Stimulated activated CD4-positive, alpha-beta T cell treated with anti-CD3 and anti-CD28 coated beads, TNF-alpha, amount 100 ng/mL, for 4 hours (primary cell): ENCODE data around the gene EPOP.
A peak's percentile ranks its signal among the peaks of the same experiment; 100 is the strongest.

Experiments used
- DNase-seq, 3 experiments: peaks; one replicate each; pipeline ENCODE4 v3.0.0-alpha.2; 2020; ENCODE audit warnings: low read depth in 3 of 3

EPOP gene

DNA sequence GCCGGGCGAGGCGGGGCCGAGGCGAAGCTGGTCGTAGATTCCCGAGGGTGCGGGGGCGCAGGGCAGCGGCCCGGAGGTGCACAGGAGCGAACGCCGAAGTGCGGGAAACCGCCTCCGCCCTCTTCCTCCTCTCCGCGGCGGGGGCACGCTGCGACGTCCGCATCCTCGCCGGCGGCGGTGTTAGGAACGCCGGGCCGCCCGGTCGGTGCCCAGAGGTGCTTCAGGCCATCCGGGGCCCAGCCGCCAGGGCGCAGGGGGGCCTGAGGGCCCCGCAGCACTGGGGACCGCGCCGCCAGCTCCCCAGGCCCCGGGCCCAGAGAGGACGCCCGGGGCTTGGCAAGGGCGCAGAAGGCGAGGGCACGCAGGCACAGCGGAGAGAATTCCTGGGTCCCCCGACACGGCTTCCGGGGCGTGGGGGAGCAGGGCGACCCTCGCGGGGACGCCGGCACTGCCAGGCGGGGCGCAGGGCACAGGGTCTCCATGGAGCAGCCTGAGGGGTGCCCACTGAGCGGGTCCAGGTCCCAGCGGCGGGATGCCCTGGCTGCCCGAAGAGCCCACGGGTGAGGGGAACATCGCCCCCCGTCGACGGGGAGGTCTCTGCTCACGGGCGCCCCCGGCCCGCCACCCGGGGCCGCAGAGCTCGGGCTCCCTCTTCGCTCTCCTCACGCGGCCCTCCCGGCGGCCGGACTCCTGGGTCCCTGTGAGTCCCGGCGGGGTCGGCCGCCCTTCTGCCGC lies 576 bp downstream of the EPOP start:
- peak in 2 of 3 experiments; percentile 27 to 41 for DNase-seq

- no peak for DNase-seq
Measured at GRCh38 chr17:38673707-38674013, 1.1 kb downstream of the EPOP start.

DNA sequence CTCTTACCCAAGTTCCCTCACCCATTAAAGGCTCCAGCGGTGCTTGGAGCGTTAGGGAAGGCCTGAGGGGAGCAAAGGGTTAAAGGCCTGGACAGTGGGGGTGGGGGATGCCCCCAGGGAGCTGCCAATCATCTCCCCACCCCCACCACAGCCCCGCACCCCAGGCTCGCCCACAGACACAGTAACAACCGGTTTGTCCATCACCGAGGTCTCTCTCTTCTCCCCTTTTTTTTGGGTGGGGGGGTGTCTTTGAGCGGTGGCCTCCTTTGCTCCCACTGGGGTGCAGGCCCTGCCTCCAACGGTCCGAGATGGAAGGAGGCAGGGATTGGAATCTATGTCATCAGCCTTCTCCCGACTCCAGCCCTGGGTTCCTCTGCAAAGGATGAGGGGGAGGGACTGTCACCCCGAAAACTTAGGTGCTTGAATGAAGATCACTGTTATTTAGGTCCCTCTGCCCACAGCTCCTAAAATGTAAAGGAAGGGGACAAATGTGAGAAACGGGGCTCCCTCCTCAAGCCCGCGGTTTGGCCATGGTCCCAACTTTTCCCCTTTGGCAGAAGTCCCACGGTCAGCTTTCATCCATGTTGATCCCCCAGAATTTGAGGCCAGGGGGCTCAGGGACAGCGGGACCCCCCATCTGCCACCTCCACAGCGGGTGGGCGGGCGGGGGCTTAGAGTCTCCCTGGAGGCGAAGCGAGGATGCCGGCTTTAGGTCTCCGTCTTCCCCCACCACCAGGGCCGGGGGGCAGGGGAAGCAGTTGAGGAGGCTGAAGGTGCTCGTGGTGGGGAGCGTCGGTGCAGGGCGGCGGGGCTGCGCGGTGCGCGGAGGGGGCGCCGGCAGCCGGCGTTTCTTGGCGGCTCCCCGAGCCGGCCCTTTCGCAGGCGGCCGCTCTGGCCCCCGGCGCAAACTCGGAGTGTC lies 1.7 kb downstream of the EPOP start:
- no peak for DNase-seq

DNA sequence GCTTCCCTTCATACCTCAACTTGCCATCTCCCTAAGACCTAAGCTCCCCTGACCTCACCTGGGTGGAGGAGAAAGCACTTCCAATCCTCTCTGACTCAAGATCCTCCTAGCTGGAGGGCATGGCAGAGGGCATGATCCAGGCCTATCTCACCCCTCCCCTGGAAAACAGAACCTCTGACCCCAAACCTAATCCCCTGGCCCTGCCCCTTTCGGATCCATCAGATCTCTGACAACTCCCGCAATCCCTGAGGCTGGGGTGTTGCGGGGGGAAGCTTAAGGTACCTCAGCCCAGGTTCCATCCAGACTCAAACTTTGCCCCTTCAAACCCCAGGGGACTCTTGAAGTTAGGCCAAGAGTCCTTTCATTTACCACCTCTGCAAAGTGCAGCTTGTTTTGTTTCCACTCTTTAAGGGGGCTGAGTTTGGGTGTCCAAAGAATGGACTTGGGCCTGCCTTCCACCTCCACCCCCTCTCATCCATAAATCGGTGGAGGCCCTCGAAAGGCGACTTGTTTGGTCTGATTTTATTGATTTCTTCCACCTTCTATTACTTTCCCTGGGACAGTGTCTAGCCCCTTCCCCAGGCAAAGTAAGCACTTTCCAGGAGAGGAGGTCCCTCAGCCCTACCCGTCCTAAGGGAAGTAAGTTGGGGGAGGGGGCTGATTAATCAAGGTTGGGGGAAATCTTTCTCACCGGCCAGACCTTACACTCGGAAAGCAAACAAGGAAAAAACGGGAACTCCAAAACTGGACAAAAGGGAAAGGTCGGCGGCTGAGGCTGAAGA lies 2.6 kb downstream of the EPOP start:
- no peak for DNase-seq

DNA sequence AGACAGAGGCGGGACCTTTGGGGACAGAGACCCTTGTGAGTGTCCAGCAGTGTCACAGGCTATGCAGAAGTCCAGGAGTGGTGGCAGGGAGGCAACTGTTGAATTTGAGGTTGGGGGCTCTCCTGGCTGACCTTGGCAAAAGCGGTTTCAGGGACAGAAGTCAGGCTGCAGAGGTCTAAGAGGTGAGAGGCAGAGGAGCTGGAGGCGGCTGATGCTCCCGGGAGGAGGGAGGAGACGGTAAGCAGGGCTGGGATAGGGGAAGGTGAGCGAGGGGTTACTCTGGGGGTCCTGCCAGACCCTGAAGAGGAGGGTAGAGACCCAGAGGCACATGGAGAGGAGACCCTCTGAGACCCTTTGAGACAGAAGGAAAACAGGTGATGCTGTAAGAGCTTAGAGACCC lies 5.2 kb downstream of the EPOP start:
- DNase-seq = no peak

- no peak for DNase-seq
Measured at GRCh38 chr17:38667787-38668122, 7.0 kb downstream of the EPOP start.

- DNase-seq = peak in 1 of 3 experiments; percentile 30
Measured at GRCh38 chr17:38667099-38667786, 7.5 kb downstream of the EPOP start.

DNA sequence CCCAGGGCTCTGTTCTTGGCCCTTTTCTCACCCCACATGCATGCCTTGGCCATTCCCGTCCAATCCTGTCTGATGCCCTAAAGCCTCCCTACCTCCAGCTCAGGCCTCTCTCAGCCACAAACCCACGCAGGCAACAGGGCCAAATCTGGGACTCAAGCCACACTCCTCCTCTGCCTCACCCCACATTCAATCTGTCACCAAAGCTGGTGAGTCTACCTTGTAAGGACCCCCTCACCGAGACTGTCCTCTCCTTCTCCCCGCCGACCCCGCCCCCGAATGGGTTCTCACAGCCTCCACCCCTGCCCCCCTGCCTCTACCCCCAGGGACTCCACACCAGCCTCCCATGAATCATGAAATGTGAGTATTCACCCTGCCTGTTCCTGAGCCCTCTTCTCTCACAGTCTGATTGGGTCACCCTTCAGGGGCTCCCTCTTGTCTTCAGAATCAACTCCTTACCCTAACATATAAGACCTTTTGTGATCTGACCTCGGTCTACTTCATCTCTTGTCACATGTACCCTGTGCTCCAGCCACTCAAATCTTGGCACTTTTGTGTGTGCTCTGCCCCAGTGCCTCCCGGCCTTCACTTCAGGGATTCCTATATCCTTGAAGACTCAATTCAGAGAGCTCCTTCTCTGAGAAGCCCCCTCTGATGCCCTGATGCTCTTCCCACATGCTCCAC lies 10.7 kb downstream of the EPOP start:
- no peak for DNase-seq

GRCh38 chr17:38663125-38663751 lies 11.5 kb downstream of the EPOP start:
- DNase-seq = no peak

DNA sequence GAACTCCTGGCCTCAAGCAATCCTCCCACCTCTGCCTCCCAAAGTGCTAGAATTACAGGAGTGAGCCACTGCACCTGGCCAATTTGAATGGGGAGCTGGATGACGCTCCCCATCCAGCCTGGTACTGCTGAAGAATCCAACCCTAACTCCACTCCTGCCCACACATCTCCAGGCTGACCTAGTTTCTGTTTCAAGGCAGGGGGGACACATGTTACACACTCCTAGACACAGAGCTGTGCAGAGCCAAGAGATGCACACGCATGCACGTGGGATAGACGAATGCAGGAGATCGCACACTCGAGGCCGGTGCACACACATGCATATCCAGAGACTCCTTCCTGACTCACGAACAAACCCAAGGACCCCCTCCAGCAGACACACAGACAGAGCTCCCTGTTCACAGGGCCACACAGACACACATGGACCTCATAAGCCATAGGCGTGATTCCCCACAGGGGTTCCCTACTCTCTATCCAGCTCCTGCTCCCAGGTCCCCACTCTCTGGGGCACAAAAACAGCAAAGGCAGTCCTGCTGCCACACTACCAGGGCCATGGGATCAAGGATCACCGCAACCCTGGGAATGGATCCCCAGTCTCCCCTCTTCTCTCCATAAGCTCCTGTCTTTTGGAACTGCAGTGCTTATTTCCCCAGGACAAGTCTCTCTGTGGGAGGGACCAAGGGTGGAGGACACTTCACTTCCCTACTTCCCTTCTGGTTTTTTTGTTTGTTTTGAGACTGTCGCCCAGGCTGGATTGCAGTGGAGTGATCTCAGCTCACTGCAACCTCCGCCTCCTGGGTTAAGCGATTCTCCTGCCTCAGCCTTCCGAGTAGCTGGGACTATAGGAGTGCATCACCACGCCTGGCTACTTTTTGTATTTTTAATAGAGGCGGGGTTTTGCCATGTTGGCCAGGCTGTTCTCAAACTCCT lies 14.4 kb downstream of the EPOP start:
- no peak for DNase-seq

GRCh38 chr17:38659415-38659814 lies 15.3 kb downstream of the EPOP start:
- DNase-seq = no peak

DNA sequence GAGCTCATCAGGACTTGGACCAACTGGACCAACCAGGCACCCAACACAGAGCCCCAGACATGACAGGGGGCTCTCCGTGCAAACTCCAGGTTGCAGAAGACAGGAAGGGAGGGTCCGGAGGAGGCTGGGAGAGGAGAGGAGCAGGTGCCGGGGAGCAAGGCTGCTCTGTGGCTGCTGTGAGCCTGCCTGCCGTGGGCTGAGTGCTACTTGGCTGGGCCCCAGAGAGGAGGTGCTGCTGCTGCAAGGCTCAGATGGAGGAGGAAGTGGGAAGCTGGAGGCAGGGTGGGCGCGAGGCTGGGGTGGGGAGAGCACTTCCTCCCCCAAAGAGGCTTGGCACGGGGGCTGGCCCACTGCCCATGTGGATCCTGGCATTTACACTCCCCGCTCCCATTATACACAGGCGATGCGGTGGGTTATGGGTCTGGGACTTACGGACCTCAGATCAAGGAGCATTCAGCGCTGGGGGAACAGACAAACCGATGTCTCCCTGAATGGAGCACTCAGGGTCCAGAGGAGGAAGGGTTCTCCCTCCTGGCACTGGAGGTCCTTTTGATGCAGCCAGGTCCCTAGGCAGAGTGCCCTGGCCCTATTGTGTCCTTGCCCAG lies 15.9 kb downstream of the EPOP start:
- DNase-seq = no peak

GRCh38 chr17:38657824-38658740 lies 16.7 kb downstream of the EPOP start:
- no peak for DNase-seq

DNA sequence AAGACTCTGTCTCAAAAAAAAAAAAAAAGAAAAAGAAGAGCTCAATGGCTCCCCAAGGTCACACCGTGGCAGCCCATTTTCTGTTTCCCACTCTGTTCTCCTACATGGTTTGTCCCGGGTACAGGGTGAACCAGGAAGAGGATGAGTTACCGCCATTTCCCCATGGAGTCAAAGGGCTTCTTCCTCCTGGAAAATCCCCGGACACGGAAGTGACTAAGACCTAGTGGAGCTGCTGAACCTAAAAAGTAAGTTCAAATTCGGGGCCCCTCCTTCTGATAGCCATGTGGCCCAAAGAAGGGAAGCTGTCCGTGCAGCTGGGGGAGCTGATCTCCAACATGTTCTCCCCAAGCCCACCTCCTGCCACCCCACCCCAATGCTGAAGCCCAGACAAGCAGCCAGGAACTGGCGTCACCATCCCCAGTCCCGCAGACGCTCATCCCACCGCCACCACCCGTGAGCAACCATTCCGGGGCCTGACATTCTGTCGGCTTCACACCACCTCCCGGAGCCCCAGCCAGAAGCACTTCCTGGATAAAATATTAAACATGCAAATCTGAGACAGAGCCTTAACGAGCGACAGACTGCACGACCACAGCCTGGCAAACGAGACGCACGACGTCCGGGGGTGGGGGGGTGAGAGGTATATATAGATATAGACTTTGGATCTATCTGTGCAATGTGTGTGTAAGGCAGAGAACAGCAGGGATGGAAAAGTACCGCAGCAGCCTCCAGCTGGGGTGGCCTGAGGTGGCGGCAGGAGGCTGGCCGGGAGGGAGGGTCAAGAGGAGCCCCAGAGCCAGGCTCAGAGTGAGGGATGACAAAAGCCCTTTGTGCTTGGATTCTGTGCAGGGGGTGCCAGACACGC lies 17.6 kb downstream of the EPOP start:
- no peak for DNase-seq

GRCh38 chr17:38654411-38655398 lies 20.1 kb downstream of the EPOP start:
- DNase-seq = no peak

- no peak for DNase-seq
Measured at GRCh38 chr17:38653679-38654078, 21.1 kb downstream of the EPOP start.
